ENCODE data around the gene GSPT2. TPM values are rescaled to one million over a fixed set of nuclear protein-coding genes. Genes with fewer than 3 reads are reported as not detected.

The GSPT2 gene
- 9.3 and 11.2 TPM in 2 replicates for total RNA-seq

DNA sequence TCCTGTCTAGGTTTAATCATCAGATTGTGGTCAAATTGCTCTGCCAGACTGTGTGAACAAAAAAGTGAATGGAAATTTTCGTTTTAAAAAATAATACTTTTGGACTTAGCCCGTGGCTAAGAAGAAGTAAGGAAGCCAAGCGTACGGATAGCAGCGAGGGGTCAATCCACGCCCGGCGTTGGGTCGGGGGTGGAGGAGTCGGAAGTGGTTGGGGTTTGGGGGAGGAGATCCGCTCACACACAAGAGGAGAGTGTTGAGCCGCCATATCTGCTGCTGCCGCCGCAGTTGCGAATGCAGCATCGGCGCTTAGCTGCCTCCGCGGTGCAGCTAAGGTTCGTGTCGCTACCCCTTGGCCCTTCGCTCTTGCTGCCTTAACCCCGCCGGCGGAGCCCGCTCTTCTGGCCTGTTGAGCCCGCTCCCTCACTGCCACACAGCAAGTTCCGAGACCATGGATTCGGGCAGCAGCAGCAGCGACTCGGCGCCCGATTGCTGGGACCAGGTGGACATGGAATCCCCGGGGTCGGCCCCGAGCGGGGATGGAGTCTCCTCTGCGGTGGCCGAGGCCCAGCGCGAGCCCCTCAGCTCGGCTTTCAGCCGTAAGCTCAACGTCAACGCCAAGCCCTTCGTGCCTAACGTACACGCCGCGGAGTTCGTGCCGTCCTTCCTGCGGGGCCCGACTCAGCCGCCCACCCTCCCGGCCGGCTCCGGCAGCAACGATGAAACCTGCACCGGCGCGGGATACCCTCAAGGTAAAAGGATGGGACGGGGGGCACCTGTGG is at the start of gene GSPT2:
TSS of gene GSPT2 (plus strand) at position 264 of the 779 bp plus-strand sequence. CDS start at position 449, 185 bp downstream.

DNA sequence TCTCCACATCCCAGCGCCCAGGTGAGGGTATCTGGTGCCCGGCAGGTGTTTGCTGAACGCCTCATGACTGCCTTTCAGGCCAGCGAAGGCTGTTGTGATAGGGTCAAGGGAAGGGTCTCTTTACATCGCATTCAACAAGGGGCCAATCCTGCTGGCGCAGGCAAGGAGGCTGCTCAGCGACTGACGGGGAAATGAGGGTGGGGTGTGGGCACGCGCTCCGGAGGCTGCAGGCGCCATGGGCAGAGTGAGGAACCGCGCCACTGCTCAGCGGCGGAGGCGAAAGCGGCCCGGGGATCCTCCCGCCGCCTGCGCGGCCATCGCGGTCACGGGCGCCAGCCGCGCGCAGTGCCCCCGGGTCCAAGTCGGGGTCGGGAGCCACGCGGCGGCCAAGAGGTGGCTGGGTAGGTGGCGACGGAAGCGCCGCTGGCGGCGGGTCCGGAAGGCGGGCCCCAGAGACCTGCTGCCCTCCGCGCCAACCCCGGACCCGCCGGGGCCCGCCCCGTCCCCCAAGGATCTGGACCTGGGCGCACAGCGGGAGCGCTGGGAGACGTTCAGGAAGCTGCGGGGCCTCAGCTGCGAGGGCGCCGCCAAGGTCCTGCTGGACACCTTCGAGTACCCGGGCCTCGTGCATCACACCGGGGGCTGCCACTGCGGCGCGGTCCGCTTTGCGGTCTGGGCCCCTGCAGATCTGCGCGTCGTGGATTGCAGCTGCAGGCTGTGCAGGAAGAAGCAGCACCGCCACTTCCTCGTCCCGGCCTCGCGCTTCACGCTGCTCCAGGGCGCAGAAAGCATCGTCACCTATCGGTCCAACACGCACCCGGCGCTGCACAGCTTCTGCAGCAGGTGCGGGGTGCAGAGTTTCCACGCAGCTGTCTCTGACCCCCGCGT is 32.7 kb upstream of the GSPT2 start, which contains the start of gene CENPVL1:
TSS of gene CENPVL1 (plus strand) at position 236 of the 888 bp plus-strand sequence. CDS start at position 236, 0 bp downstream.

Other genes starting within 250 kb of the GSPT2 start
- 10.3 and 11.2 TPM in 2 replicates for gene NUDT11, start 246.8 kb upstream of the GSPT2 start, total RNA-seq
- not detected in 2 replicates for gene CENPVL3, start 124.5 kb upstream of the GSPT2 start, total RNA-seq
- not detected in 2 replicates for gene CENPVL2, start 60.6 kb upstream of the GSPT2 start, total RNA-seq
- gene CENPVL1, start 32.9 kb upstream of the GSPT2 start, total RNA-seq: not detected in 2 replicates
- gene MAGED1, start 150.2 kb downstream of the GSPT2 start, total RNA-seq: 206 and 210 TPM in 2 replicates

Measured in smooth muscle cell of trachea (primary cell).